CD4-positive, alpha-beta T cell treated with Interleukin-15 for 4 hours (primary cell): ENCODE results near the gene TMEM191C.
"Not testable (repeated sequence)": the region's sequence is repeated elsewhere in the genome, so short reads cannot be mapped to it uniquely, and the experiment has no call there.

Experiments
- DNase-seq: peaks from one replicate; pipeline ENCODE4 v3.0.0-alpha.2; 2020; ENCODE audit warnings: low spot score

TMEM191C gene

DNA sequence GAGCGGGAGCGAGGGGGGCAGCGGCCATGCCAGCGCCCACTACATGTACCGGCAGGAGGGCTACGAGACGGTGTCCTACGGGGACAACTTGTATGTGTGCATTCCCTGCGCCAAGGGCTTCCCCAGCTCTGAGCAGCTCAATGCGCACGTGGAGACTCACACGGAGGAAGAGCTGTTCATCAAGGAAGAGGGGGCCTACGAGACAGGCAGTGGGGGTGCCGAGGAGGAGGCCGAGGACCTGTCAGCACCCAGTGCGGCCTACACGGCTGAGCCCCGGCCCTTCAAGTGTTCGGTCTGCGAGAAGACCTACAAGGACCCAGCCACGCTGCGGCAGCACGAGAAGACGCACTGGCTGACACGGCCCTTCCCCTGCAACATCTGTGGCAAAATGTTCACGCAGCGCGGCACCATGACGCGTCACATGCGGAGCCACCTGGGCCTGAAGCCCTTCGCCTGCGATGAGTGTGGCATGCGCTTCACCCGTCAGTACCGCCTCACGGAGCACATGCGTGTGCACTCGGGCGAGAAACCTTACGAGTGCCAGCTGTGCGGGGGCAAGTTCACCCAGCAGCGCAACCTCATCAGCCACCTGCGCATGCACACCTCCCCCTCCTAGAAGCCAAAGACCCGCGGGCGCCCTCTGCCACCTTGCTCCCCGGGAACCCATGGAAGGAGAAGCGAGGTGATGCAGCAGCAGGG lies 20.9 kb upstream of the TMEM191C start:
- DNase-seq, result no peak

DNA sequence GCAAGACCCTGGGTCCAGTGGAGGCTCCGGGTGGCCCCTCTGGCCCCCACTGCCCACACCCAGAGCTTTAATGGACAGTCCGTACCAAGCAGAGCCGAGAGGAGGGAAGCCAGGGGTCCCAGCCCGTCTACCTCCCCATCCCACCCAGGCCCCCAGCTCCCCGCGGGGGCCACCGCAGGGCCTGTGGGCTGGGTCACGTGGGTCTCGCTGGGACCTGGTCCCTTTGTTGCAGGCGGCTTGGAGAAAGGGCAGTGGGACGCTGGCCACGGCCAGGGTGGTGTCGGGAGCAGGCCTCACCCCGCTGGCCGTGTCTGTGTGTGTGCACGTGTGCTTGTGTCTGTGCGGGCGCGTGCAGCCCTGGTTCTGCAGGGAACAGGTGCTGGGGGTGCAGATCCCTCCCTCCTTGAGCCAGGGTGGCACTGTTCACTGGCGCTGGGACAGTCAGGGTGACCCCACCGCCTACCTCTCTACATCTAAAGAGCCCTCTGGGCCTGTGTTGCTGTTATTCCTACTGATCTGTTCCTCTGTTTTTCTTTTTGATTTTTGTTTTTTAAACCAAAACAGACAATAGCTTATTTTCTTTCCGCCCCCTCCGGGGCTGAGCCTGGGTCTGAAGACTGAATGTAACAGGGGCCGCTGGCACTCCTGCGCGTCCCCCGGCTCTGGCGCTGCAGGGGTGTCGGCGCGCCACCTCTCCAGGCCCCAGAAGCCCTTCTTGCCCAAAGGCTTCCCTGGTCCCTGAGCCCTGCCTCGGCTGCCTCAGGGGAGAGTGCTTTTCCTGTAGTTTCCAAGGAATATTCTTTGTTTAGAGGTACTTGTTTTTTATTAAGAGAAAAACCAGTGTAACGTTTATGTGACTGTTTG lies 20.1 kb upstream of the TMEM191C start:
- no peak for DNase-seq

- no peak for DNase-seq
Measured at GRCh38 chr22:21447694-21448402, 19.3 kb upstream of the TMEM191C start.

- no peak for DNase-seq
Measured at GRCh38 chr22:21448627-21449416, 18.4 kb upstream of the TMEM191C start.

DNA sequence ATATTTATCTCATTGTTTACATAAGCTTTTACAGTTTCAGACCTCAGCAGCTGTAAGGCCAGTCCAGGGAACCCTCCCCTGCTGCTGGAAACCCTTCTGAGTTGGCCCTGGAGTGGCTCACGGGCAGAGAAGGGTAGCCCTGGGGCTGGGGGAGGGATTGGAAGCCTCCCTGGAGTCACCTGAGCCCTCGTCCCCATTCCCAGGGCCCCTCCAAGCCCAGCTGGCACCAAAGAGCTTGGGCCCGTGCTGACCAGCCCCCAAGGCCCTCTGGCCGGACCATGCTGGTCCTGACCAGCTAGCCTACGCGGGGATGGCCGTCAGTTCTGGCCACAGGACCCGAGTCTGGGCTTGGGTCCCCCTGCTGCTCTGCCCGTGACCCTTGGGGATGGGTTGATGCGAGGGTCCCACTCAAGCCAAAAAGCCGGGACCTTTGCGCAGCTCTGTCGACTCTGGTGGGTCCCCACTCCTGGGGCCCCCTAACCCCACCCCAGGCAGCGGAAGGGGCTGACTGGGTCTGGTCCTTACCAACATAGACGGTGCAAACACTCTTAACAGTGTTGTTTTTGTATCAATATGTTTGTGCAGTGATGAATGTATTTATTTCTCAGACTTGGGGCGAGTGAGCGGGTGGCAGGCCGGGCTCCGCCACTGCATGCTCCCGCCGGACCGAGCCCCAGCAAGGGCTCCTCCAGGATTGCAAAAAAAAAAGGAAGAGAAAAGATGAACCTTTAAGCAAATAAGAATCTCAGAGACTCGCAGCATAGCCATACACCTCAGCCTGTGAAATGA lies 17.5 kb upstream of the TMEM191C start:
- DNase-seq, result no peak

GRCh38 chr22:21450320-21450831 lies 16.8 kb upstream of the TMEM191C start:
- no peak for DNase-seq

- DNase-seq, result no peak
Measured at GRCh38 chr22:21450858-21451353, 16.3 kb upstream of the TMEM191C start.

GRCh38 chr22:21451545-21452520 lies 15.4 kb upstream of the TMEM191C start:
- no peak for DNase-seq

DNA sequence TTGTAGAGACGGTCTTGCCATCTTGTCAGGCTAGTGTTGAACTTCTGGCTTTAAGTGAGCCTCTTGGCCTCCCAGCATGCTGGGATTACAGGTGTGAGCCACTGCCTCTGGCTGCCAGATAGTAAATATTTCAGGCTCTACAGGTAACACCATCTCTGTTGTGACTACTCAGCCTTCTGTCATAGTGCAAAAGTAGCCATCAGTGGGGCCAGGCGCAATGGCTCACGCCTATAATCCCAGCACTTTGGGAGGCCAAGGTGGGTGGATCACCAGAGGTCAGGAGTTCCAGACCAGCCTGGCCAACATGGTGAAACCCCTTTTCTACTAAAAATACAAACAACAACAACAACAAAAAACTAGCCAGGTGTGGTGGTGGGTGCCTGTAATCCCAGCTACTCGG lies 14.5 kb upstream of the TMEM191C start:
- DNase-seq, result not testable (repeated sequence)

DNA sequence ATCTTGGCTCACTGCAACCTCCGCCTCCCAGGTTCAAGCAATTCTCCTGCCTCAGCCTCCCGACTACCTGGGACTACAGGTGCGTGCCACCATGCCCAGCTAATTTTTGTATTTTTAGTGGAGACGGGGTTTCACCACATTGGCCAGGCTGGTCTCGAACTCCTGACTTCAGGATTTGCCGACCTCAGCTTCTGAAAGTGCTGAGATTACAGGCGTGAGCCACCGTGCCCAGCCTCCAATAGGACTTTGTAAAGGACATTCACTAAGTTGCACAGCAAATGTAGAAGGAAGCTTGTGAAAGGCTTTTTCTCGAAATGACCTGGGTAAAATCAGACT lies 12.2 kb upstream of the TMEM191C start:
- not testable (repeated sequence) for DNase-seq

DNA sequence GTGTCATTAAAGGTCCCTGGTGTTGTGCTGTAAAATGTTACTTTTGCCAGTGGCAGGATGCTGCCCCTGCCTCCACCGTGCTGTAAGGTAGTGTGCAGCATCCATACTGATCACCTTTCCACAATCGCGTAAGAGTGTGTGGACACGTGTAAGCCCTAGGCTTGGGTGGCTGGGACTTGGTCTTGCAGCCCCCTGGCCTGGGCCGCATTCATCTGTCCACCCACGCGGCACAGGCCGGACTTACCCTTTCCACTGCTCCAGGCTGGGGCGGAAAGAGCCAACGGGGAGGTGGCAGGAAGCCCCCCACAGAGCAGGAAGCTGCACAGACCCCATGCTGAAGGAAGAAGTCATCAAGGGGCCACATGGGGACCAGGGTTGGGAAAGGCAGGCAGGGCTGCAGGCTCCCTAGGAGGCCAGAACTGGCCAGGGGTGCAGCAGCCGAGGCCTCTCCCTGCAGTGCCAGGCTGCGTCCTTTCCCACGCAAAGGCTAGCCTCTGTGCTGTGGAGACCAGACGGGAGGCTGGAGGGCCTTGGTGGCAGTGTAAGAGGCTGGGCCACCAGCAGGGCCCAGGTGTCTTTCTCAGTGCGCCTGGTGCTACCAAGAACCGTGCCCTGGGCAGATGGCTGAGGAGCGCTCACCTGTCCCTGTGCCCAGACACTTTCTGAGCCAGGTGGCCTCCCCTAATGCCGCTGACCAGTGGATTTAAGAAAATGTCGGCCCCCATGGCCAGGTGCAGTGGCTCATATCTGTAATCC lies 11.7 kb upstream of the TMEM191C start:
- DNase-seq, result no peak

DNA sequence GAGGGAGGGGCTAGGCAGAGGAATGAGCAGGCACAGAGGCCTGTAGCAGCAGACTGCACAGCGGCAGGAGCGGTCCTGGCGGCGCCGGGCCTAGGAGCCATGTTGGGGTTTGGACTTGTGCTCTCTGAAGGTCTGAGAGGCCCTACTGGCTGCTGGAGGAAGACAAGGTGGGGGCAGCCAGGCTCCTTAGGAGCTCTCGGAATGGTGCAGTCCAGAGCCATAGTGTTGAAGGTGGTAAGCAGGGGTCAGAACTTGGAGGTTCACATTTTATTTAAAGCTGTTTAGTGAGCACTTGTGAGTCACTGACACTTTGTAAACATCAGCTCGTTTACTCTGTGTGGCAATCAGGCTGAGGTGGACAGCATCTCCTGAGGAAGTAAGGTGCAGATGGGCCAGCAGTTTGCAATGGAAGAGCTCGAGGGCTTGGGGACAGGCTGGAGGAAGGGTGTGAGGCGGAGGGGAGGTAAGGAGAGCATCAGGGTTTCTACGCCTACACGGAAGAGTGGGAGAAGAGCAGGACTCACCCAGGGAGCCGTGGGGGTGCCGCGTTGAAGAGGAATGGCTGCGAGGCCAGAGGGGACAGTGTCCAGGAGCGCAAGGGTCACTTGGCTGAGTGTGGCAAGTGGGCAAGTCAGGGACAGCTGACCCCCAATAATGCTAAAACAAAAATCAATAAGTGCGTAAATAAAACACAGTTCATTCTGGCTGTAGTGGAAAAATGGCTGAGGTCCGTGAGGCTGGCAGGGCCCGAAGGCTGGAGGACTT lies 10.0 kb upstream of the TMEM191C start:
- no peak for DNase-seq

GRCh38 chr22:21462672-21463071 lies 4.5 kb upstream of the TMEM191C start:
- DNase-seq, result not testable (repeated sequence)

GRCh38 chr22:21468194-21469096 lies 1.3 kb downstream of the TMEM191C start:
- DNase-seq, result peak; percentile 92

DNA sequence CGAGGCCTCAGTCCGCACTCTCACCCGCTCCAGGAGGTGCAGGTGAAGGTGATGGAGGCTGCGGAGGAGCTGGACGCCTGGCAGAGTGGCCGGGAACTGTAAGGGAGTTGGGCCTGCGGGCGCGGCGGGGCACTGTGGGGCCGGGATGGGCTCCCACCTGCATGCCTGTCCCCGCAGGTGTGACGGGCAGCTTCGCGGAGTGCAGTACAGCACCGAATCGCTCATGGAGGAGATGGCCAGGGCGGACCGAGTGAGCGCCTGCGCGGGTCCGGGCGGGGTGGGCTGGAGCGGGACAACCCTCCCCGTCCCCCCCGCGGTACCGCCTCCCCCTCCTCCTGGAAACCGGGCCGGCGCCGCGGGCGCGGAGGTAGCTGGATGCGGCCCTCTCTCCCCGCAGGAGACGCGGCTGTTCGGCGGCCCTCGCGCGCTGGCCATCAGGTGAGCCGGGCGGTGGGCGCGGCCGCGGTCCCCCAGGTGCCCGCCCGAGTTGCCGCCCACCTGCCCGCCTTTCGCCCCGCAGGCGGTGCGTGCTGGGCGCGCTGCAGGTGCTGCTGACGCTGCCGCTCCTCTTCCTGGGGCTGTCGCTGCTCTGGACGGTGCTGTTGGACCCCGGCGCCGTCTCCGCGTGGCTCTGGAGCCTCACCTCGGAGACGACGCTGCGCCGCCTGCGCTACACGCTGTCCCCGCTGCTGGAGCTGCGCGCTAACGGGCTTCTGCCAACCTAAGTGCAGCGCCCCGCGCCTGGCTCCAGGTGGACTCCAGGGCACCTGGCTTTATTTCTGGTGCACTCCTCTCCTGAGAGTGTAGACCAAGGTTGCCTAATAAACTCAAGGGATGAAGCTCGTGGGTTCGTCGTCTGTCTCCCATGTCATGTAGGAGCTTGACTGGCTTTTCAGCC lies 2.2 kb downstream of the TMEM191C start:
- not testable (repeated sequence) for DNase-seq

- not testable (repeated sequence) for DNase-seq
Measured at GRCh38 chr22:21472984-21473383, 5.8 kb downstream of the TMEM191C start.
